H9 (cell line): ENCODE results near the gene XDH. TPM values are rescaled to one million over a fixed set of nuclear protein-coding genes. Genes with fewer than 3 reads are reported as not detected.

Experiments used
- DNase-seq: peaks from one replicate; pipeline ENCODE4 v3.0.0-alpha.2; 2017
- H2AFZ ChIP-seq: one replicate; pipeline ENCODE4 v1.6.1; 2013; ENCODE audit warnings: mild to moderate bottlenecking, low read length, control low read depth, moderate library complexity
- H2AK5ac ChIP-seq: 2 replicates; pipeline ENCODE4 v1.6.1; 2013; ENCODE audit warnings: low read length, control low read depth, mixed read lengths; ENCODE audit not compliant: insufficient read length
- H2BK120ac ChIP-seq: one replicate; pipeline ENCODE4 v1.6.1; 2013; ENCODE audit warnings: low read depth, mild to moderate bottlenecking, low read length, control low read depth, inconsistent platforms; ENCODE audit not compliant: poor library complexity, severe bottlenecking
- H2BK12ac ChIP-seq: 2 replicates; pipeline ENCODE4 v1.6.1; 2013; ENCODE audit warnings: low read length, control low read depth, mixed read lengths, low read depth; ENCODE audit not compliant: insufficient read length
- H2BK15ac ChIP-seq: 2 replicates; pipeline ENCODE4 v1.6.1; 2013; ENCODE audit warnings: low read depth, low read length, control low read depth
- H2BK20ac ChIP-seq: one replicate; pipeline ENCODE4 v1.6.1; 2013; ENCODE audit warnings: low read depth, mild to moderate bottlenecking, low read length, control low read depth, inconsistent platforms; ENCODE audit not compliant: poor library complexity, severe bottlenecking
- H2BK5ac ChIP-seq: 2 replicates; pipeline ENCODE4 v1.6.1; 2013; ENCODE audit warnings: low read length, control low read depth, mixed read lengths; ENCODE audit not compliant: insufficient read length
- H3K14ac ChIP-seq: 2 replicates; pipeline ENCODE4 v1.6.1; 2013; ENCODE audit warnings: low read length, control low read depth; ENCODE audit not compliant: insufficient read depth
- H3K18ac ChIP-seq: 2 replicates; pipeline ENCODE4 v1.6.1; 2013; ENCODE audit warnings: low read depth, mild to moderate bottlenecking, mixed read lengths, low read length, control low read depth; ENCODE audit not compliant: insufficient read length
- H3K23ac ChIP-seq: 2 replicates; pipeline ENCODE4 v1.6.1; 2013; ENCODE audit warnings: low read length, control low read depth, mixed read lengths, low read depth; ENCODE audit not compliant: insufficient read length
- H3K23me2 ChIP-seq: 2 replicates; pipeline ENCODE4 v1.6.1; 2013; ENCODE audit warnings: low read depth, mild to moderate bottlenecking, mixed read lengths, low read length, control low read depth; ENCODE audit not compliant: insufficient read length, poor library complexity, severe bottlenecking
- H3K27ac ChIP-seq: 2 replicates; pipeline ENCODE4 v1.5.1; 2013; ENCODE audit warnings: low read length, control low read depth, mixed read lengths, low read depth; ENCODE audit not compliant: insufficient read length
- H3K27me3 ChIP-seq: 2 replicates; pipeline ENCODE4 v1.6.1; 2013; ENCODE audit warnings: low read length, control low read depth, inconsistent platforms; ENCODE audit not compliant: insufficient read depth
- H3K4ac ChIP-seq: 2 replicates; pipeline ENCODE4 v1.6.1; 2013; ENCODE audit warnings: low read depth, mild to moderate bottlenecking, control low read depth, inconsistent platforms, low read length, moderate library complexity
- H3K4me1 ChIP-seq: 2 replicates; pipeline ENCODE4 v1.6.1; 2013; ENCODE audit warnings: low read length, control low read depth, inconsistent platforms; ENCODE audit not compliant: insufficient read depth
- H3K4me2 ChIP-seq: 2 replicates; pipeline ENCODE4 v1.6.1; 2013; ENCODE audit warnings: low read length, control low read depth, mixed read lengths; ENCODE audit not compliant: insufficient read length, insufficient read depth
- H3K56ac ChIP-seq: 2 replicates; pipeline ENCODE4 v1.6.1; 2013; ENCODE audit warnings: low read depth, mild to moderate bottlenecking, mixed read lengths, low read length, control low read depth; ENCODE audit not compliant: insufficient read length
- H3K79me1 ChIP-seq: 2 replicates; pipeline ENCODE4 v1.6.1; 2013; ENCODE audit warnings: low read depth, mild to moderate bottlenecking, moderate library complexity, low read length, control low read depth, inconsistent platforms; ENCODE audit not compliant: insufficient read depth, poor library complexity, severe bottlenecking
- H3K79me2 ChIP-seq: 2 replicates; pipeline ENCODE4 v1.6.1; 2013; ENCODE audit warnings: low read length, control low read depth, inconsistent platforms; ENCODE audit not compliant: insufficient read depth
- H3K9ac ChIP-seq: 2 replicates; pipeline ENCODE4 v1.6.1; 2013; ENCODE audit warnings: low read length, control low read depth, mixed read lengths; ENCODE audit not compliant: insufficient read length; ENCODE audit errors: extremely low read depth
- H3K9me3 ChIP-seq: one replicate; pipeline ENCODE4 v1.6.1; 2013; ENCODE audit warnings: low read depth, low read length, inconsistent platforms; ENCODE audit not compliant: control insufficient read depth
- H3T11ph ChIP-seq: one replicate; pipeline ENCODE4 v1.6.1; 2013; ENCODE audit warnings: mild to moderate bottlenecking, low read length, control low read depth, inconsistent platforms
- H4K20me1 ChIP-seq: one replicate; pipeline ENCODE4 v1.6.1; 2013; ENCODE audit not compliant: control insufficient read depth, insufficient read length, insufficient read depth
- H4K5ac ChIP-seq: 2 replicates; pipeline ENCODE4 v1.6.1; 2013; ENCODE audit warnings: low read depth, mild to moderate bottlenecking, mixed read lengths, low read length, control low read depth; ENCODE audit not compliant: insufficient read length
- H4K8ac ChIP-seq: replicated peaks from 2 replicates; pipeline ENCODE4 v1.6.1; 2013; ENCODE audit warnings: low read length, control low read depth, mixed read lengths, low read depth; ENCODE audit not compliant: insufficient read length
- H4K91ac ChIP-seq: 2 replicates; pipeline ENCODE4 v1.6.1; 2013; ENCODE audit warnings: low read depth, mild to moderate bottlenecking, moderate library complexity, mixed read lengths, low read length, control low read depth; ENCODE audit not compliant: insufficient read length
- H3K27ac Mint-ChIP-seq, 3 experiments: 2 replicates in 2 of 3; 3 replicates in 1 of 3; pipeline ENCODE4 v1.8.0; 2020 to 2021; ENCODE audit warnings: mixed read lengths in 3 of 3, mild to moderate bottlenecking in 1 of 3, moderate library complexity in 1 of 3
- H3K27me3 Mint-ChIP-seq: 2 replicates; pipeline ENCODE4 v1.8.0; 2021; ENCODE audit warnings: low read depth, mild to moderate bottlenecking, moderate library complexity, mixed read lengths
- H3K36me3 Mint-ChIP-seq, 3 experiments: 2 replicates in 2 of 3; 3 replicates in 1 of 3; pipeline ENCODE4 v1.8.0; 2020 to 2021; ENCODE audit warnings: low read depth in 3 of 3, mixed read lengths in 3 of 3; ENCODE audit not compliant: insufficient read depth in 1 of 3
- H3K4me1 Mint-ChIP-seq, 2 experiments: 2 replicates each; pipeline ENCODE4 v1.8.0; 2020; ENCODE audit warnings: mixed read lengths in 2 of 2
- H3K4me3 Mint-ChIP-seq, 2 experiments: 2 replicates in 1 of 2; 3 replicates in 1 of 2; pipeline ENCODE4 v1.8.0; 2020 to 2021; ENCODE audit warnings: mild to moderate bottlenecking in 2 of 2, mixed read lengths in 2 of 2, moderate library complexity in 1 of 2
- H3K9me3 Mint-ChIP-seq, 2 experiments: 2 replicates in 1 of 2; 3 replicates in 1 of 2; pipeline ENCODE4 v1.8.0; 2020; ENCODE audit warnings: mild to moderate bottlenecking in 2 of 2, mixed read lengths in 2 of 2, moderate library complexity in 1 of 2
- CTCF ChIP-seq: fragments of 200-600 bp; sonication (generic); conservative IDR thresholded peaks from 3 replicates; pipeline ENCODE4 v1.8.0; 2021; ENCODE audit warnings: antibody characterized with exemption, mild to moderate bottlenecking
- WGBS: extraction: QIAGEN DNeasy Blood & Tissue Kit; methylation state at CpG from one replicate; pipeline ENCODE4 v1.1.7; 2013; ENCODE audit warnings: missing lambda C conversion rate, low lambda C conversion rate, mixed read lengths; ENCODE audit not compliant: insufficient read length; ENCODE audit errors: extremely low coverage; 5-methylcytosine and 5-hydroxymethylcytosine counted together
- total RNA-seq: library from RNA; stranded (reverse); gene quantifications from 2 replicates; pipeline ENCODE4 v1.2.1, GENCODE V29; 2021

XDH gene
- total RNA-seq, 1 experiment from 2014 or later: 1.4 TPM

- Histone ChIP-seq H3K18ac (no peak overlapping the region), H4K5ac (no peak overlapping the region), H3T11ph (no peak overlapping the region), H4K20me1 (no peaks in the 10 kb centered on the region), H2AFZ (no peak overlapping the region), H2BK20ac (no peak overlapping the region), H3K23ac (no peak overlapping the region), H2BK120ac (no peak overlapping the region), H3K9me3 (no peaks in the 10 kb centered on the region), H3K56ac (no peak overlapping the region), H3K4me1 (no peaks in the 10 kb centered on the region), H3K14ac (no peak overlapping the region), H3K27ac (no peak overlapping the region), H2BK12ac (no peak overlapping the region), H3K9ac (no peak overlapping the region), H3K4ac (no peak overlapping the region), H3K4me2 (no peak overlapping the region), H4K91ac (no peak overlapping the region), H3K23me2 (no peaks in the 10 kb centered on the region), H3K27me3 (no peaks in the 10 kb centered on the region), H3K79me1 (no peaks in the 10 kb centered on the region), H4K8ac (no peak overlapping the region), H2AK5ac (no peak overlapping the region), H3K79me2 (no peaks in the 10 kb centered on the region), H2BK5ac (no peak overlapping the region), H2BK15ac (no peak overlapping the region)
- no peaks in the 10 kb centered on the region for H3K27me3 Mint-ChIP-seq
- no peak for DNase-seq
- peaks cover 3 to 4% of the 10 kb centered on the region in 2 experiments; a peak in 2 of 5 replicates for H3K9me3 Mint-ChIP-seq
- no peak for TF ChIP-seq CTCF
- peaks cover 0 to 2% (median 0%) of the 10 kb centered on the region in 3 experiments; a peak in 1 of 7 replicates for H3K36me3 Mint-ChIP-seq
- no peak overlapping the region for H3K4me3 Mint-ChIP-seq
- no CpG with 5 or more reads among the region's 2 CpGs for WGBS
- peaks cover 0 to 10% of the 10 kb centered on the region in 2 experiments; a peak in 2 of 4 replicates for H3K4me1 Mint-ChIP-seq
- H3K27ac Mint-ChIP-seq: no peak overlapping the region
Observed at GRCh38 chr2:31415421-31415820, 879 bp upstream of the XDH start.
